DMS153 treated with DMSO at 0.1 percent for 48 hours (cell line): ENCODE measurements around the gene SEL1L2.
"Not testable (repeated sequence)": the region's sequence is repeated elsewhere in the genome, so short reads cannot be mapped to it uniquely, and the experiment has no call there.

Experiments
- DNase-seq: peaks from one replicate; lab custom pipeline; 2025; ENCODE audit not compliant: unreplicated experiment; lab: John Stamatoyannopoulos, UW

The SEL1L2 gene, protein sequence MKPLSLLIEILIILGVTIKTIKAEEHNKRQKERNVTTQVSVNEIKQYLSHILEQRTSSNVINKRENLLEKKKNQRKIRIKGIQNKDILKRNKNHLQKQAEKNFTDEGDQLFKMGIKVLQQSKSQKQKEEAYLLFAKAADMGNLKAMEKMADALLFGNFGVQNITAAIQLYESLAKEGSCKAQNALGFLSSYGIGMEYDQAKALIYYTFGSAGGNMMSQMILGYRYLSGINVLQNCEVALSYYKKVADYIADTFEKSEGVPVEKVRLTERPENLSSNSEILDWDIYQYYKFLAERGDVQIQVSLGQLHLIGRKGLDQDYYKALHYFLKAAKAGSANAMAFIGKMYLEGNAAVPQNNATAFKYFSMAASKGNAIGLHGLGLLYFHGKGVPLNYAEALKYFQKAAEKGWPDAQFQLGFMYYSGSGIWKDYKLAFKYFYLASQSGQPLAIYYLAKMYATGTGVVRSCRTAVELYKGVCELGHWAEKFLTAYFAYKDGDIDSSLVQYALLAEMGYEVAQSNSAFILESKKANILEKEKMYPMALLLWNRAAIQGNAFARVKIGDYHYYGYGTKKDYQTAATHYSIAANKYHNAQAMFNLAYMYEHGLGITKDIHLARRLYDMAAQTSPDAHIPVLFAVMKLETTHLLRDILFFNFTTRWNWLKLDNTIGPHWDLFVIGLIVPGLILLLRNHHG

DNA sequence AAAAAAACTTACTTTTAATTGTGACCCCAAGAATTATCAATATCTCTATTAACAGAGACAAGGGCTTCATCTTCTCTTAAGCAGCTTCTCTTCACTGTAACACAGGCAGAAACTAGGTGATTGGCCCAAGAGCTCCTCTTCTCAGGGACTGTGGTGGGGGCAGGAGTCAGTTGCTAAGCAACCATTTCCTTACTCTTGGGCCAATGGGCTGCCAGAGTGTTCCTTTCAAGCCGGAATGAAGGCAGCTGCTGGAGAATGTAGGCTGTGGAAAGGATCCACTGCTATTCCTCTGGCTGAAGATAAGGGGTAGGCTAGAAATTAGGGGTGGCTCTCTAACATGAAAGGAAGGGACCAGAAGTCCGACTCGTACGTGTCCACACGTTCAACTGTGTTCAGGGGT is at the start of gene SEL1L2:
Gene SEL1L2, minus strand, starts transcription at position 150 of the 400 bp plus-strand sequence. Its CDS starts 80 bp downstream, at position 70.
- no peak for DNase-seq

- DNase-seq = no peak
Measured at GRCh38 chr20:14036567-14036966, 46.2 kb upstream of the SEL1L2 start.

GRCh38 chr20:14033310-14033709 is 42.9 kb upstream of the SEL1L2 start:
- DNase-seq = no peak

GRCh38 chr20:14030991-14031390 is 40.6 kb upstream of the SEL1L2 start:
- DNase-seq = no peak

GRCh38 chr20:14012671-14013070 is 22.3 kb upstream of the SEL1L2 start:
- no peak for DNase-seq

- no peak for DNase-seq
Measured at GRCh38 chr20:14009208-14009607, 18.8 kb upstream of the SEL1L2 start.

- DNase-seq = no peak
Measured at GRCh38 chr20:14005996-14006395, 15.6 kb upstream of the SEL1L2 start.

- DNase-seq = no peak
Measured at GRCh38 chr20:14000917-14001316, 10.5 kb upstream of the SEL1L2 start.

GRCh38 chr20:13996265-13996664 is 5.9 kb upstream of the SEL1L2 start:
- no peak for DNase-seq

DNA sequence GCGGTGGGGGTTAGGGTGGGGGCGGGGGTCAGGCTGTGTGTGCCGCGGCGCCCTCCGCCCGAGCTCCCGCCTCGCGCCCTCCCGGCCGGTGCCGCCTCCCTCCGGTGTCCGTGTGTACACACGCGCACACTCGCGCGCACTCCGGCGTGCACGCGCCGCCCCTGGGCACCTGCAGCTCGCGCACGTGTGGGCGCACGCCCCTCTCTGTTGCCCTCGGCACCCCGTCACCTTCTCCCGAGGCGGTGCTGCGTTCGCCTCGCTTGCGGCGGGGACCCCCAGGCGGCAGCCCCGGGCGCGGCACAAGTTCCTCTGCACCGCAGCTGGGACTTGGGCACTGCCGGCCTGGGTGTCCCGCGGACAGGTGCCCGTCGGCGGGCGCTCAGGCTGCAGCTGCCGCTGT is 5.4 kb upstream of the SEL1L2 start:
- no peak for DNase-seq

GRCh38 chr20:13995086-13995665 is 4.8 kb upstream of the SEL1L2 start, which contains the start of gene MACROD2:
Gene MACROD2, plus strand, starts transcription at chr20:13995516.
- peak; percentile 88 for DNase-seq

- DNase-seq = not testable (repeated sequence)
Measured at GRCh38 chr20:13991955-13992354, 1.5 kb upstream of the SEL1L2 start.

DNA sequence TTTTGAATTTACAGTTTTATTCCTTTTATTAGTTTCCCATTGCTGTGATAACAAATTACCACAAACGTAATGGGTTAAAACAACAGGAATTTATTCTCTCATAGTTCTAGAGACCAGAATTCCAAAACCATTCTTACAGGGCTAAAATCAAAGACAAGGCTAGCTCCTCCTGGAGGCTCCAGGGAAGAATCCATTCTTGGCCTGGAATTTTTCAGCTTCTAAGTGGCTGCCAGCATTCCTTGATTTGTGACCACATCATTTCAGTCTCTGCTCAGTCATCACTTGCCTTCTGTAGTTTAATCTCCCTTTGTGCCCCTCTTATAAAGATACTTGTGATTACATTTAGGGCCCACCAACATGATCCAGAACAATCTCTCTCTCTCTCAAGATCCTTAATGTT is 897 bp upstream of the SEL1L2 start:
- no peak for DNase-seq

- DNase-seq = no peak
Measured at GRCh38 chr20:13984211-13984610, 6.2 kb downstream of the SEL1L2 start.

DNA sequence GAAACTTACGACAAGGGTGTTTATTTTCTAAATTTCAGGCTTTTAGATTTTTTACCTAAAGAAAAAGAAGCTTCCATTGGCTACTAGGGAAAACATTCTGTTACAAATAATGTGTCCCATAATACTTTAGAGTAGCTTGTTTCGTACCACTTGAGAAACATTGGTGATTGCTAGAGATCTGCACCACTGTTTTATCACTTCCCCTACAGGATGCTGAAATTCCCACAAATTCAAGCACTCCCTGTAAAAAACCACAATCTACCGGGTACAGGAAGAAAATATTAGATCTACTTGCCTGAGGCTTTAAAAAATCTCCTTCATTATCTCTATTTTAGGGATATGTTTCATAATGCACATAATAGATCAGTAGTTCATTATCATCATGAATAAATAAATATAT is 29.9 kb downstream of the SEL1L2 start:
- DNase-seq = no peak

DNA sequence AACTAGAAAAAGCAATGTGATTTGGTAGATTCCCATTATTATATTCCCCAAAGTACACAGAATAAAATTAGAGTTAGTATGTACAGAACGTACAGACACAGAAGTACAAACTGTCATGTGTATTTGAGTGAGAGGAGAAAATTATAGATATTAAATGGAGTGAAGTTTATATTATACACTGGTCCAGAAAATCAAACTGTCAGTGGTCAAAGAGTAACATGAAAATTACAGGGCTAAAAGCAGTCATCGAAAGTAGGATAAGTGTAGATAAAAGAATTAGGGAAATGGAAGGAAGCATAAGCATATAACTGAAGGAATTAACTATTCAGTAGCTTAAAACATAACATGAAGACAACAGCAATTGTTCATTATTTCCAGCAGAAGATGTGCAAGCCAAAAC is 30.3 kb downstream of the SEL1L2 start:
- DNase-seq = no peak

- DNase-seq = no peak
Measured at GRCh38 chr20:13953227-13953626, 37.2 kb downstream of the SEL1L2 start.

DNA sequence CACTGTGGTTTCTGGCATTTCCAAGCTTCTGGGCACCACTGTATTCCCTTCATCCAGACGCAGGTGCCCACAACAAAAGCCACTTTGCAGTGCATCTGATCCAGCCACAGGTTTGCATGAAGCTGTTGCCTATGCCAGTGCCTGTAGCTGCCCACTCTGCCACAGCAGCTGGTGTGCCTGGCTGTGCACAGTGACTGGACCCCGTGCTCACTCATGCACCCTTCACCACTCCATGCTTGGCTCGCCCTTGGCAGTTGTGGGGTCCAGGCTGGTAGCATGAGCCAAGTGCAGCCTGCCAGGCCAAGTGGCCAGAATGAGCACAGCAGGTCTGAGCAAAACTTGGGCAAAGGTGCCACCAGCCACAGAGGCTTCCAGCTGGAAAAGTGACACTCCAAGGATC is 42.7 kb downstream of the SEL1L2 start:
- DNase-seq = no peak

GRCh38 chr20:13941031-13941430 is 49.4 kb downstream of the SEL1L2 start:
- no peak for DNase-seq

- DNase-seq = no peak
Measured at GRCh38 chr20:13936781-13937576, 53.4 kb downstream of the SEL1L2 start.
